GM12878 (cell line): ENCODE measurements around the gene CC2D2B.

Source experiments
- CREB1 ChIP-seq: IDR thresholded peaks from 2 replicates; pipeline ENCODE4 v1.6.1; 2012; ENCODE audit warnings: low read depth, mild to moderate bottlenecking, inconsistent platforms
- ETV6 ChIP-seq, 2 experiments: fragments of 450-650 bp in 1 of 2; IDR thresholded peaks in 1 of 2; conservative IDR thresholded peaks in 1 of 2; 2 replicates each; pipeline ENCODE4 v1.6.1; 2014; ENCODE audit warnings: antibody characterized with exemption in 1 of 2, borderline replicate concordance in 1 of 2, low read depth in 1 of 2, mild to moderate bottlenecking in 1 of 2, moderate library complexity in 1 of 2
- EZH2 ChIP-seq: IDR thresholded peaks from 2 replicates; pipeline ENCODE4 v1.6.1; 2012; ENCODE audit warnings: low read depth, mild to moderate bottlenecking, control low read depth, inconsistent platforms, low read length, borderline replicate concordance; ENCODE audit not compliant: control insufficient read depth
- NFYB ChIP-seq: IDR thresholded peaks from 2 replicates; pipeline ENCODE4 v1.6.1; 2011; ENCODE audit warnings: low read depth, mild to moderate bottlenecking, low read length, improper control_type of control experiment, moderate library complexity; ENCODE audit not compliant: insufficient read depth
- POLR2A ChIP-seq: IDR thresholded peaks from 2 replicates; pipeline ENCODE4 v1.6.1; 2011; ENCODE audit warnings: low read depth, mild to moderate bottlenecking, low read length
- POLR2AphosphoS5 ChIP-seq: IDR thresholded peaks from 2 replicates; pipeline ENCODE4 v1.6.1; 2011; ENCODE audit warnings: mild to moderate bottlenecking, low read length, inconsistent platforms
- TF ChIP-seq, protein P1 (sequence below), 3 experiments: IDR thresholded peaks in 2 of 3; conservative IDR thresholded peaks in 1 of 3; 2 replicates each; pipeline ENCODE4 v1.5.1; 2011; ENCODE audit warnings: low read depth in 3 of 3, low read length in 3 of 3, mild to moderate bottlenecking in 3 of 3, control low read depth in 2 of 3, moderate library complexity in 2 of 3, inconsistent platforms in 1 of 3, mixed read lengths in 1 of 3; ENCODE audit not compliant: control insufficient read depth in 2 of 3, insufficient read depth in 1 of 3; ENCODE audit errors: extremely low read depth in 1 of 3

DNA sequence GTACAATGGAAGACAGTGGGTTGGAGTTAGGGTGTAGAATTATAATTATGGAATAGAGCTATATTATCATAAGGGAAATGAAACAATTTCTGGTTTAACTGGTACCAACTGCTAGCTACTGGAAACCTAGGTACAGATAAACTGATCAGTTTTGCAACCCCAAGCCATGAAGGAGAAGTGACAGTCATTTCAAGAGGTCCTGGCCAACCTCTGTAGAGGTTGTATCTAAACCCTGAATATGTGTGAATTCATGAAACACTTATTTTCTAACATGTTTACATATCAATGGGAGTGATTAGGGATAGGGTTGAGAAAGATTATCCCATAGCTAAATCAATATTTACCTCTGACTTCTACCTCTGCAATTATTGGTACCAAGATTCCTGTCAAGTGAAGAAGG is 29.9 kb upstream of the CC2D2B start:
- no peak for TF ChIP-seq EZH2
- no peak for TF ChIP-seq CREB1
- no peak for TF ChIP-seq NFYB
- TF ChIP-seq ETV6 (conservative IDR thresholded peaks at IDR 0.05 in 1 of 2, IDR thresholded peaks at IDR 0.05 in 1 of 2; ENCODE audit: borderline replicate concordance in 1 of 2, low read depth in 1 of 2), result no peak
- peak; percentile 51; the same call in 1 of the 2 replicates for TF ChIP-seq POLR2AphosphoS5
- TF ChIP-seq POLR2A, result no peak
- TF ChIP-seq, protein P1, sequence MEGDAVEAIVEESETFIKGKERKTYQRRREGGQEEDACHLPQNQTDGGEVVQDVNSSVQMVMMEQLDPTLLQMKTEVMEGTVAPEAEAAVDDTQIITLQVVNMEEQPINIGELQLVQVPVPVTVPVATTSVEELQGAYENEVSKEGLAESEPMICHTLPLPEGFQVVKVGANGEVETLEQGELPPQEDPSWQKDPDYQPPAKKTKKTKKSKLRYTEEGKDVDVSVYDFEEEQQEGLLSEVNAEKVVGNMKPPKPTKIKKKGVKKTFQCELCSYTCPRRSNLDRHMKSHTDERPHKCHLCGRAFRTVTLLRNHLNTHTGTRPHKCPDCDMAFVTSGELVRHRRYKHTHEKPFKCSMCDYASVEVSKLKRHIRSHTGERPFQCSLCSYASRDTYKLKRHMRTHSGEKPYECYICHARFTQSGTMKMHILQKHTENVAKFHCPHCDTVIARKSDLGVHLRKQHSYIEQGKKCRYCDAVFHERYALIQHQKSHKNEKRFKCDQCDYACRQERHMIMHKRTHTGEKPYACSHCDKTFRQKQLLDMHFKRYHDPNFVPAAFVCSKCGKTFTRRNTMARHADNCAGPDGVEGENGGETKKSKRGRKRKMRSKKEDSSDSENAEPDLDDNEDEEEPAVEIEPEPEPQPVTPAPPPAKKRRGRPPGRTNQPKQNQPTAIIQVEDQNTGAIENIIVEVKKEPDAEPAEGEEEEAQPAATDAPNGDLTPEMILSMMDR (IDR thresholded peaks at IDR 0.05 in 2 of 3, conservative IDR thresholded peaks at IDR 0.05 in 1 of 3; ENCODE audit: control insufficient read depth in 2 of 3, extremely low read depth in 1 of 3, insufficient read depth in 1 of 3, low read depth in 3 of 3, low read length in 3 of 3), result no peak
